Endothelial cell of umbilical vein (primary cell): ENCODE results near the gene STX11. TPM values are rescaled to one million over a fixed set of nuclear protein-coding genes. Genes with fewer than 3 reads are reported as not detected.

ENCODE experiments used
- BruUV-seq: library from RNA; stranded (reverse); fragments of 400-500 nt; replicated peaks from 2 replicates; lab custom pipeline; 2021; lab: Mats Ljungman, UMichigan
- CTCF ChIA-PET: fragments of 300-600, 350-600 bp; sonication (Branson Sonifier 250); formaldehyde crosslinking; loops from one replicate; lab custom pipeline; 2021; ENCODE audit warnings: antibody characterized with exemption, inconsistent platforms; lab: Charles Lee
- POLR2A ChIA-PET: fragments of 300-600, 350-600 bp; sonication (Branson Sonifier 250); formaldehyde crosslinking; loops from one replicate; lab custom pipeline; 2021; ENCODE audit warnings: antibody characterized with exemption, inconsistent platforms; lab: Charles Lee
- DNase-seq: peaks from one replicate; pipeline ENCODE4 v3.0.0-alpha.2; 2011; ENCODE audit warnings: low read depth, low spot score
- FAIRE-seq: peaks from 2 replicates; lab custom pipeline; 2011; peaks lifted over from hg19 to GRCh38; lab: Jason Lieb, UNC
- H2AFZ ChIP-seq: 2 replicates; pipeline ENCODE4 v1.6.0; 2012; ENCODE audit warnings: low read depth, low read length, control low read depth, inconsistent platforms
- H3K27ac ChIP-seq: 2 replicates; pipeline ENCODE4 v1.5.1; 2011; ENCODE audit warnings: low read depth, mild to moderate bottlenecking, control low read depth, low read length, moderate library complexity; ENCODE audit not compliant: insufficient read depth
- H3K27me3 ChIP-seq, 2 experiments: 2 replicates each; pipeline versions ENCODE4 v1.6.0 to v1.6.1; 2011; ENCODE audit warnings: low read length in 2 of 2, mixed read lengths in 1 of 2; ENCODE audit not compliant: control insufficient read depth in 2 of 2, insufficient read depth in 2 of 2
- H3K36me3 ChIP-seq, 2 experiments: 2 replicates in 1 of 2; 3 replicates in 1 of 2; pipeline ENCODE4 v1.5.1; 2011; ENCODE audit warnings: low read length in 2 of 2, mild to moderate bottlenecking in 1 of 2, moderate library complexity in 1 of 2; ENCODE audit not compliant: control insufficient read depth in 2 of 2, insufficient read depth in 2 of 2; ENCODE audit errors: extremely low read depth in 1 of 2
- H3K4me1 ChIP-seq: 3 replicates; pipeline ENCODE4 v1.5.1; 2011; ENCODE audit warnings: mild to moderate bottlenecking, low read length; ENCODE audit not compliant: control insufficient read depth, insufficient read depth; ENCODE audit errors: extremely low read depth
- H3K4me2 ChIP-seq: 2 replicates; pipeline ENCODE4 v1.6.1; 2011; ENCODE audit warnings: low read length, control low read depth, mixed read lengths; ENCODE audit not compliant: insufficient read depth
- H3K4me3 ChIP-seq, 3 experiments: fragments of 200-600 bp in 1 of 3; sonication (generic), shearing (Covaris generic) in 1 of 3; replicated peaks in 1 of 3; 2 replicates each; pipeline ENCODE4 v1.5.1; 2011 to 2016; ENCODE audit warnings: control low read depth in 3 of 3, low read length in 3 of 3, mild to moderate bottlenecking in 2 of 3, inconsistent platforms in 1 of 3, low read depth in 1 of 3, moderate library complexity in 1 of 3; ENCODE audit not compliant: insufficient read depth in 1 of 3
- H3K79me2 ChIP-seq: 2 replicates; pipeline ENCODE4 v1.6.0; 2012; ENCODE audit warnings: low read length, inconsistent platforms; ENCODE audit not compliant: control insufficient read depth, insufficient read depth
- H3K9ac ChIP-seq: replicated peaks from 2 replicates; pipeline ENCODE3; 2011; ENCODE audit warnings: low read length, control low read depth; ENCODE audit not compliant: insufficient read depth; ENCODE audit errors: extremely low read depth
- H3K9me1 ChIP-seq: replicated peaks from 3 replicates; pipeline ENCODE4 v1.6.0; 2011; ENCODE audit warnings: mild to moderate bottlenecking, low read length; ENCODE audit not compliant: control insufficient read depth, insufficient read depth; ENCODE audit errors: extremely low read depth
- H3K9me3 ChIP-seq: replicated peaks from 2 replicates; pipeline ENCODE4 v1.5.1; 2012; ENCODE audit warnings: low read length, inconsistent platforms; ENCODE audit not compliant: control insufficient read depth, insufficient read depth
- H4K20me1 ChIP-seq: replicated peaks from 2 replicates; pipeline ENCODE3; 2011; ENCODE audit warnings: mild to moderate bottlenecking, low read length; ENCODE audit not compliant: control insufficient read depth, insufficient read depth; ENCODE audit errors: extremely low read depth
- CTCF ChIP-seq, 2 donors: IDR thresholded peaks; 1 replicate in 1 of 2; 2 replicates in 1 of 2; pipeline ENCODE4 v1.5.1; 2011; ENCODE audit warnings: low read length in 2 of 2, mild to moderate bottlenecking in 2 of 2, moderate library complexity in 2 of 2, control low read depth in 1 of 2, inconsistent platforms in 1 of 2, low read depth in 1 of 2; ENCODE audit not compliant: insufficient read depth in 1 of 2; ENCODE audit errors: extremely low read depth in 1 of 2
- EZH2 ChIP-seq: IDR thresholded peaks from 2 replicates; pipeline ENCODE4 v1.6.1; 2012; ENCODE audit warnings: borderline replicate concordance, low read depth, mild to moderate bottlenecking, moderate library complexity, low read length, inconsistent platforms; ENCODE audit not compliant: severe bottlenecking
- FOS ChIP-seq: IDR thresholded peaks from 2 replicates; pipeline ENCODE4 v1.6.1; 2011; ENCODE audit warnings: mild to moderate bottlenecking, low read length, moderate library complexity, borderline replicate concordance; ENCODE audit not compliant: insufficient read depth
- GATA2 ChIP-seq: IDR thresholded peaks from 2 replicates; pipeline ENCODE4 v1.7.0; 2011; ENCODE audit warnings: low read depth, mild to moderate bottlenecking, moderate library complexity, mixed read lengths, low read length; ENCODE audit not compliant: insufficient read length, insufficient read depth
- JUN ChIP-seq: IDR thresholded peaks from 2 replicates; pipeline ENCODE4 v1.6.1; 2011; ENCODE audit warnings: borderline replicate concordance, low read depth; ENCODE audit not compliant: insufficient read length, insufficient read depth
- MAX ChIP-seq: IDR thresholded peaks from 2 replicates; pipeline ENCODE4 v1.6.1; 2011; ENCODE audit not compliant: insufficient read depth, insufficient read length
- MYC ChIP-seq: IDR thresholded peaks from one replicate; pipeline ENCODE4 v1.6.1; 2011; ENCODE audit warnings: mild to moderate bottlenecking, low read depth, low read length
- POLR2A ChIP-seq: IDR thresholded peaks from 2 replicates; pipeline ENCODE4 v1.6.1; 2012; ENCODE audit warnings: low read depth, mild to moderate bottlenecking, control low read depth, low read length
- POLR2AphosphoS5 ChIP-seq: IDR thresholded peaks from 2 replicates; pipeline ENCODE4 v1.6.1; 2012; ENCODE audit warnings: low read depth, mild to moderate bottlenecking, control low read depth, low read length, moderate library complexity; ENCODE audit not compliant: insufficient read depth
- dilution Hi-C: fragments of 300-500 bp; cut with MboI; formaldehyde crosslinking; loops from one replicate; pipeline ENCODE4 v1.15.0; 2019; ENCODE audit warnings: low sequenced_read_pairs; ENCODE audit not compliant: extremely low pct_ligation_motif_present
- intact Hi-C: fragments of 100-400 bp; cut with micrococcal nuclease; formaldehyde crosslinking; loops from one replicate; pipeline ENCODE4 v1.10.0; 2022
- polyA plus RNA-seq, 4 experiments: library from polyadenylated mRNA; depleted of rRNA in 3 of 4; stranded (reverse) in 3 of 4; unstranded in 1 of 4; fragments of >200 nt; gene quantifications; 2 replicates each; pipeline versions ENCODE4 v1.2.1 to v1.2.3, GENCODE V29; 2011 to 2012; ENCODE audit warnings: missing spikeins in 1 of 4
- total RNA-seq: library from RNA; stranded (reverse); gene quantifications from 2 replicates; pipeline ENCODE4 v1.2.3, GENCODE V29; 2021

STX11 gene
- total and polyA plus RNA-seq, 2 donors (not counting 3 experiments of a cell fraction or from before 2014, with no cell fraction given), result 4.7 to 8.9 TPM

GRCh38 chr6:144202879-144203468, 52.7 kb downstream of the STX11 start:
- peaks cover 5 to 19% of the 10 kb centered on the region in 2 experiments for H3K27me3 ChIP-seq

More at GRCh38 chr6:144202879-144203468, 52.7 kb downstream of the STX11 start:
- H3K27ac ChIP-seq, result no peak overlapping the region
- no peaks in the 10 kb centered on the region for H3K9me1 ChIP-seq
- no peaks in the 10 kb centered on the region for H3K36me3 ChIP-seq
- H3K4me2 ChIP-seq, result no peak overlapping the region
- H3K79me2 ChIP-seq, result no peaks in the 10 kb centered on the region
- no TSS peak for BruUV-seq
- H3K4me1 ChIP-seq, result no peaks in the 10 kb centered on the region
- FAIRE-seq (no peak), DNase-seq (peak; percentile 16)
- intact Hi-C loops (no loop called here), dilution Hi-C loops (no loop called here)
- ChIA-PET CTCF (no interaction called here), POLR2A (no interaction called here)
- H3K4me3 ChIP-seq, result no peak overlapping the region
- H3K9ac ChIP-seq, result no peak overlapping the region
- no peaks in the 10 kb centered on the region for H3K9me3 ChIP-seq
- TF ChIP-seq MYC (no peak), MAX (no peak), JUN (no peak), POLR2A (no peak), FOS (no peak), GATA2 (no peak), POLR2AphosphoS5 (no peak), CTCF (IDR thresholded peaks at IDR 0.05; ENCODE audit: extremely low read depth in 1 of 2, insufficient read depth in 1 of 2, low read depth in 1 of 2, low read length in 2 of 2) (no peak), EZH2 (no peak)
- no peak overlapping the region for H2AFZ ChIP-seq
- H4K20me1 ChIP-seq, result no peaks in the 10 kb centered on the region
